C4-2B (cell line): ENCODE results near the gene RPS6KL1.
"Not testable (repeated sequence)": the region's sequence is repeated elsewhere in the genome, so short reads cannot be mapped to it uniquely, and the experiment has no call there.

Experiments
- H3K27ac ChIP-seq: fragments of 450-650 bp; 2 replicates; pipeline ENCODE4 v1.5.1; 2017
- CTCF ChIP-seq: fragments of 450-650 bp; conservative IDR thresholded peaks from 2 replicates; pipeline ENCODE4 v1.5.1; 2017; ENCODE audit warnings: mild to moderate bottlenecking
- ZFX ChIP-seq: fragments of 450-650 bp; IDR thresholded peaks from 2 replicates; pipeline ENCODE4 v1.6.1; 2017

RPS6KL1 gene

DNA sequence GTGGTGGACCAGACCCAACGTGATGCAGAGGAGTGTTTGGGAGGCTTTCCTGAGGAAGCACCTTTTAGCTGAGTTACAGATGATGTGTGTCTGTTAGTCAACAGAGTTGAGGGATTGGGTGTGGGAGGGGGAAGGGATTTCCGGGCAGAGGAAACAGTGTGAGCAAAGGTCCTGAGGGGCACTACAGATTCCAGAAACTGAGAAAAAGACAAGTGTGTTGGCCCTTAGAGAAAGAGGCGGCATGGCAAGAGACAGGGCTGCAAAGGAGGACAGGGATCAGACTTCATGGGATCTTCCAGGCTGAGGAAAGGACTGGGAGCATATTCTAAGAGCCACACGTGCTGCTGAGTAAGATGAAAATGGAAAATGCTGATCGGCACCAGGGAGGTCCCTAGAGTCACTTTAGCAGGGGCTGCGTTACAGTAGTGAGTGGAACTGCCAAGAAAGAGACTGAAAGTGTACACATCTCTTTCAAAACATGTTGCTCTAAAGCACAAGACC is 9.4 kb upstream of the RPS6KL1 start:
- H3K27ac ChIP-seq, result no peak overlapping the region
- TF ChIP-seq ZFX (no peak), CTCF (no peak)

DNA sequence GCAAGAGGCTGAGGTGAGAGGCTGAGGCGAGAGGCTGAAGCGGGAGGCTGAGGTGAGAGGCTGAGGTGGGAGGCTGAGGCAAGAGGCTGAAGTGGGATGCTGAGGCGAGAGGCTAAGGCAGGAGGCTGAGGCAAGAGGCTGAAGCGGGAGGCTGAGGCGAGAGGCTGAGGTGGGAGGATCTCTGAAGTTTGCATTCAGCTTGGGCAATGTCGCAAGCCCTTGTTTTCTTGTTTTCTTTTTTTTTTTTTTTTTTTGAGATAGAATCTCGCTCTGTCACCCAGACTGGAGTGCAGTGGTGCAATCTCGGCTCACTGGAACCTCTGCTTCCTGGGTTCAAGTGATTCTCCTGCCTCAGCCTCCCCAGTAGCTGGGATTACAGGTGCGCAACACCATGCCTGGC is 8.7 kb upstream of the RPS6KL1 start:
- not testable (repeated sequence) for H3K27ac ChIP-seq

DNA sequence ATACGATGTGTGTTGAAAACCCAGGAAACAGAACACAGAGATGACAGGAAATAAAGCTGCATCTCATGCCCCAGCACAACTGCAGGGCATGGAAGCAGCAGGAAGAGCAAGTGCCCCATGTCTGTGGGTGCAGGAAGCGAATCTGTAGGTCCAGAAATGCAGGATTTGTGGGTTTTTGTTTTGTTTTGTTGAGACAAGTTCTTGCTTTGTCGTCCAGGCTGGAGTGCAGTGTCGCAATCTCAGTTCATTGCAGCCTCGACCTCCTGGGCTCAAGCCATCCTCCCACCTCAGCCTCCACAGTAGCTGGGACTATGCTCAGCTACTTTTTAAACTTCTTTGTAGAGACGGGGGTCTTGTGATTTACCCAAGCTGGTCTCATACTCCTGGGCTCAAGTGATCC is 6.2 kb upstream of the RPS6KL1 start:
- H3K27ac ChIP-seq, result no peak overlapping the region
- no peak for TF ChIP-seq CTCF
- TF ChIP-seq ZFX, result no peak

DNA sequence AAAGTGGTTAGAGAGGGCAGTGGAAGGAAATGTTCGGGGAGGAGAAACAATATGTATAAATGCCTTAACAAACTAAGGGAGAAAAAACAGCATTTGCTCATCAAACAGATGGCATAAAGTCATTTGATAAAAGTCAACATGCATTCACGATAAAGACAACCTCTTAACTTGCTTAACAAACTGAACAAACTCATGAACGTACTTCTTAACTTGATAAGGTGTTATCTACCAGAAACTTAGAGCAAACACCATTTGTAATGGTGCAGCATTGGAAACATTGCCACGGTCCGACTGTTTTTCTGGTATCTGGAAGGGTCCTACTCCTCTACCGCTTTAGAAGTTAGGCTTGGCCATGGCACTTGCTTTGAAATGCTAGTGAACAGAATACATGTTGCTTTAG is 4.2 kb upstream of the RPS6KL1 start:
- no peak for TF ChIP-seq ZFX
- no peak for TF ChIP-seq CTCF
- no peak overlapping the region for H3K27ac ChIP-seq

DNA sequence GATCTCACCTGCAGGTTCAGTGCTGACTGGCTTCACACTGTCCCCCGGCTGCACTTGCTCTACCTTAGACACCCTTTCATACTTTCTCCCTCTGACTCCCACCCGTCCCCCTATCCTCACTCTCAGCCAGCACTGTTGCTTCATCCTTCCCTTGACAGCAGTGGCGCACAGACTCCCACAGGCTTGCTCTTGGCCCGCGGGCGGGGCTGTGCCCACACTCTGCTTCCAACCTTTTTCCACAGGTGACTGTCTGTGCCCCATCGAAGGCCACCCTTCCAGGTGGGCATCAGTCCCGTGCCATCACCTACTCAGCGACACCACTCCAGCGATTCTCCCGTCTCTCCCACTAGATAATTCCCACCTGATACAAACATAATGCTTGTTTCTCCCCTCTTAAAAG is 1.0 kb upstream of the RPS6KL1 start:
- no peak overlapping the region for H3K27ac ChIP-seq
- TF ChIP-seq ZFX (no peak), CTCF (no peak)

- H3K27ac ChIP-seq, result peak overlapping the region; percentile 67
- no peak for TF ChIP-seq CTCF
- no peak for TF ChIP-seq ZFX
Measured at GRCh38 chr14:74921987-74922751, 891 bp downstream of the RPS6KL1 start.

- TF ChIP-seq CTCF (no peak), ZFX (no peak)
- no peak overlapping the region for H3K27ac ChIP-seq
Measured at GRCh38 chr14:74921053-74921620, 1.9 kb downstream of the RPS6KL1 start.

- no peak overlapping the region for H3K27ac ChIP-seq
- TF ChIP-seq ZFX, result no peak
- no peak for TF ChIP-seq CTCF
Measured at GRCh38 chr14:74920281-74920680, 2.8 kb downstream of the RPS6KL1 start.
